Breast epithelium (tissue), 4 donors: ENCODE measurements around the gene LRRC46. TPM values are rescaled to one million over a fixed set of nuclear protein-coding genes. Genes with fewer than 3 reads are reported as not detected.

ENCODE experiments used
- DNase-seq, 2 donors: peaks; one replicate each; pipeline ENCODE4 v3.0.0-alpha.2; 2019; ENCODE audit warnings: low spot score in 2 of 2
- H3K27ac ChIP-seq, 2 donors: fragments of 200-600 bp; sonication (generic) in 1 of 2; one replicate each; pipeline ENCODE4 v1.5.1; 2016 to 2019; ENCODE audit warnings: mild to moderate bottlenecking in 1 of 2
- H3K27me3 ChIP-seq, 2 donors: fragments of 200-600 bp; sonication (generic) in 1 of 2; one replicate each; pipeline versions ENCODE4 v1.5.1 to v1.6.0; 2017 to 2019; ENCODE audit warnings: control low read depth in 1 of 2, mild to moderate bottlenecking in 1 of 2
- H3K36me3 ChIP-seq: fragments of 200-600 bp; one replicate; pipeline ENCODE4 v1.5.1; 2019
- H3K4me1 ChIP-seq, 2 donors: fragments of 200-600 bp; sonication (generic); one replicate each; pipeline ENCODE4 v1.5.1; 2016 to 2019; ENCODE audit warnings: control low read depth in 1 of 2
- H3K4me3 ChIP-seq, 3 donors: fragments of 200-600 bp; sonication (generic); 1 replicate in 2 of 3; 2 replicates in 1 of 3; pipeline ENCODE4 v1.5.1; 2016 to 2019; ENCODE audit warnings: mild to moderate bottlenecking in 3 of 3, moderate library complexity in 2 of 3
- H3K9me3 ChIP-seq, 2 donors: fragments of 200-600 bp; sonication (generic) in 1 of 2; one replicate each; pipeline ENCODE4 v1.5.1; 2016 to 2019; ENCODE audit warnings: control low read depth in 1 of 2
- CTCF ChIP-seq, 3 donors: fragments of 450-650 bp; IDR thresholded peaks; one replicate each; pipeline ENCODE4 v1.5.1; 2016 to 2017; ENCODE audit warnings: antibody characterized with exemption in 3 of 3, mild to moderate bottlenecking in 3 of 3, moderate library complexity in 3 of 3
- POLR2A ChIP-seq: fragments of 450-650 bp; IDR thresholded peaks from one replicate; pipeline ENCODE4 v1.6.1; 2016; ENCODE audit warnings: antibody characterized with exemption, mild to moderate bottlenecking, moderate library complexity
- POLR2AphosphoS5 ChIP-seq, 3 donors: sonication (generic); formaldehyde crosslinking; IDR thresholded peaks; one replicate each; pipeline ENCODE4 v1.6.1; 2017; ENCODE audit warnings: antibody characterized with exemption in 3 of 3
- intact Hi-C: fragments of 100-400 bp; cut with DNase I; formaldehyde crosslinking; loops from one replicate; pipeline ENCODE4 v1.15.1; 2023; ENCODE audit warnings: low total_unique reads
- total RNA-seq, 3 donors: library from RNA; depleted of rRNA; stranded (reverse); fragments of >200 nt; gene quantifications; one replicate each; pipeline ENCODE4 v1.1.0, GENCODE V29; 2016

Gene LRRC46
- total RNA-seq, 3 donors from 2014 or later, result 0.16 to 0.59 (median 0.33) TPM

DNA sequence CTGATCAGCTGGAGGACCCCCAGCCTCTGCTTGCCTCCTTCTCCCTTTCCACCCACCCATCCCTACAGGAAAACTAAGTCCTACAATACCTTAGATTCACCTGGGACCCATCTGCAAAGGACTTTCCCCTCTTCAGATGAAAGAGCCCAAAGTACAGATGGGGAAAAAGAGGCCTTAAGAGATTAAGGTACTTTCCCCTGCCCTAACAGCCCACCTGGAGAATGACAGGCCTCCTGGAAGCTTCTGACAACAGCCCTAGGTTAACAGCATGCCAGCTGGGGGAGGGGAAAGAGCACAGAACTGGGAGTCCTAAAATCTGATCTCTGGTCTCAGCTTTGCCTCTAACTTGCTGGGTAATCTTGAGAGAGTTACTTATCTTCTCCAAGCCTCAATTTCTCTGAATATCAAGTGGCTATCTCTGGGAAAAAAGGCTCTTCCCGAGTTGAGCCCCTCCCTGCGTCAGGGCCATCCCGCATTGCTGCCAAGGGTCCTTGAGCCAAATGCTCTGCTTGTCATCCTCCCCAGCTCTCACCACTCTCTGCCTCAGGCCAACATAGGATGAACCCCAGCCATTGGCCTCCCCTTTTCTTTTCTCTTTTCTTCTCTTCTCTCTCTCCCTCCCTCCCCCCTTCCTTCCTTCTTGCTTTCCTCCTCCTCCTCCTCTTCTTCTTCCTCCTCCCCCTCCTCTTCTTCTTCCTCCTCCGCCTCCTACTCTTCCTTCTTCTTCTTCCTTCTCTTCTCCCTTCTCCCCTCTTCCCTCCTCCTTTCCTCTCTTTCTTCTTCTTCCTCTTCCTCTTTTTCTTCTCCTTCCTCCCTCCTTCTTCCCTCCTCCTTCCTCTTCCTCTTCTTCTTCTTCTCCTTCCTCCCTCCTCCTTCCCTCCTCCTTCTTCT, 42.0 kb downstream of the LRRC46 start:
- H3K27me3 ChIP-seq, result peaks cover 0 to 3% of the 10 kb centered on the region in 2 donors
- TF ChIP-seq POLR2AphosphoS5 (IDR thresholded peaks at IDR 0.05) (no peak), POLR2A (no peak), CTCF (IDR thresholded peaks at IDR 0.05) (no peak)

GRCh38 chr17:47875011-47875985, 43.8 kb downstream of the LRRC46 start:
- Histone ChIP-seq H3K27ac (no peak overlapping the region), H3K36me3 (no peaks in the 10 kb centered on the region), H3K4me1 (peaks cover 5 to 17% of the 10 kb centered on the region in 2 donors), H3K4me3 (no peak overlapping the region), H3K27me3 (peaks cover 0 to 3% of the 10 kb centered on the region in 2 donors), H3K9me3 (no peaks in the 10 kb centered on the region)
- TF ChIP-seq POLR2A, result no peak
- TF ChIP-seq CTCF (IDR thresholded peaks at IDR 0.05), result no peak
- no peak for TF ChIP-seq POLR2AphosphoS5 (IDR thresholded peaks at IDR 0.05)
- DNase-seq, result no peak
- intact Hi-C loops, result no loop called here

More for the DNA sequence above, 42.0 kb downstream of the LRRC46 start:
- DNase-seq, result no peak
- intact Hi-C loops, result no loop called here
- H3K4me1 ChIP-seq, result peaks cover 5 to 17% of the 10 kb centered on the region in 2 donors
- H3K4me3 ChIP-seq, result no peak overlapping the region
- no peak overlapping the region for H3K27ac ChIP-seq
- H3K36me3 ChIP-seq, result no peaks in the 10 kb centered on the region
- H3K9me3 ChIP-seq, result no peaks in the 10 kb centered on the region

GRCh38 chr17:47877368-47878034, 46.0 kb downstream of the LRRC46 start:
- Histone ChIP-seq H3K27ac (no peak overlapping the region), H3K36me3 (no peaks in the 10 kb centered on the region), H3K27me3 (peaks cover 0 to 2% of the 10 kb centered on the region in 2 donors), H3K4me3 (no peak overlapping the region), H3K9me3 (no peaks in the 10 kb centered on the region), H3K4me1 (peaks cover 3 to 17% of the 10 kb centered on the region in 2 donors)
- TF ChIP-seq POLR2AphosphoS5 (IDR thresholded peaks at IDR 0.05) (no peak), POLR2A (no peak), CTCF (IDR thresholded peaks at IDR 0.05) (no peak)
- no peak for DNase-seq
- intact Hi-C loops, result no loop called here

- Histone ChIP-seq H3K27me3 (no peaks in the 10 kb centered on the region), H3K36me3 (no peaks in the 10 kb centered on the region), H3K4me1 (peaks cover 5 to 18% of the 10 kb centered on the region in 2 donors), H3K27ac (no peak overlapping the region), H3K9me3 (no peaks in the 10 kb centered on the region), H3K4me3 (no peak overlapping the region)
- TF ChIP-seq POLR2AphosphoS5 (IDR thresholded peaks at IDR 0.05) (no peak), CTCF (IDR thresholded peaks at IDR 0.05) (no peak), POLR2A (no peak)
- no peak for DNase-seq
- intact Hi-C loops, result no loop called here
Observed at GRCh38 chr17:47878203-47879027, 46.9 kb downstream of the LRRC46 start.
